Endothelial cell of umbilical vein (primary cell): Measurements from ENCODE around the gene TUBB2A. TPM values are rescaled to one million over a fixed set of nuclear protein-coding genes. Genes with fewer than 3 reads are reported as not detected.
A peak's percentile ranks its signal among the peaks of the same experiment; 100 is the strongest.
"Not testable (repeated sequence)": the region's sequence is repeated elsewhere in the genome, so short reads cannot be mapped to it uniquely, and the experiment has no call there.

Source experiments
- BruUV-seq: library from RNA; stranded (reverse); fragments of 400-500 nt; replicated peaks from 2 replicates; lab custom pipeline; 2021; lab: Mats Ljungman, UMichigan
- CTCF ChIA-PET: fragments of 300-600, 350-600 bp; sonication (Branson Sonifier 250); formaldehyde crosslinking; loops from one replicate; lab custom pipeline; 2021; ENCODE audit warnings: antibody characterized with exemption, inconsistent platforms; lab: Charles Lee
- POLR2A ChIA-PET: fragments of 300-600, 350-600 bp; sonication (Branson Sonifier 250); formaldehyde crosslinking; loops from one replicate; lab custom pipeline; 2021; ENCODE audit warnings: antibody characterized with exemption, inconsistent platforms; lab: Charles Lee
- DNase-seq: peaks from one replicate; pipeline ENCODE4 v3.0.0-alpha.2; 2011; ENCODE audit warnings: low read depth, low spot score
- FAIRE-seq: peaks from 2 replicates; lab custom pipeline; 2011; peaks lifted over from hg19 to GRCh38; lab: Jason Lieb, UNC
- H2AFZ ChIP-seq: 2 replicates; pipeline ENCODE4 v1.6.0; 2012; ENCODE audit warnings: low read depth, low read length, control low read depth, inconsistent platforms
- H3K27ac ChIP-seq: 2 replicates; pipeline ENCODE4 v1.5.1; 2011; ENCODE audit warnings: low read depth, mild to moderate bottlenecking, control low read depth, low read length, moderate library complexity; ENCODE audit not compliant: insufficient read depth
- H3K27me3 ChIP-seq, 2 experiments: 2 replicates each; pipeline versions ENCODE4 v1.6.0 to v1.6.1; 2011; ENCODE audit warnings: low read length in 2 of 2, mixed read lengths in 1 of 2; ENCODE audit not compliant: control insufficient read depth in 2 of 2, insufficient read depth in 2 of 2
- H3K36me3 ChIP-seq, 2 experiments: 2 replicates in 1 of 2; 3 replicates in 1 of 2; pipeline ENCODE4 v1.5.1; 2011; ENCODE audit warnings: low read length in 2 of 2, mild to moderate bottlenecking in 1 of 2, moderate library complexity in 1 of 2; ENCODE audit not compliant: control insufficient read depth in 2 of 2, insufficient read depth in 2 of 2; ENCODE audit errors: extremely low read depth in 1 of 2
- H3K4me1 ChIP-seq: 3 replicates; pipeline ENCODE4 v1.5.1; 2011; ENCODE audit warnings: mild to moderate bottlenecking, low read length; ENCODE audit not compliant: control insufficient read depth, insufficient read depth; ENCODE audit errors: extremely low read depth
- H3K4me2 ChIP-seq: 2 replicates; pipeline ENCODE4 v1.6.1; 2011; ENCODE audit warnings: low read length, control low read depth, mixed read lengths; ENCODE audit not compliant: insufficient read depth
- H3K4me3 ChIP-seq, 3 experiments: fragments of 200-600 bp in 1 of 3; sonication (generic), shearing (Covaris generic) in 1 of 3; replicated peaks in 1 of 3; 2 replicates each; pipeline ENCODE4 v1.5.1; 2011 to 2016; ENCODE audit warnings: control low read depth in 3 of 3, low read length in 3 of 3, mild to moderate bottlenecking in 2 of 3, inconsistent platforms in 1 of 3, low read depth in 1 of 3, moderate library complexity in 1 of 3; ENCODE audit not compliant: insufficient read depth in 1 of 3
- H3K79me2 ChIP-seq: 2 replicates; pipeline ENCODE4 v1.6.0; 2012; ENCODE audit warnings: low read length, inconsistent platforms; ENCODE audit not compliant: control insufficient read depth, insufficient read depth
- H3K9ac ChIP-seq: replicated peaks from 2 replicates; pipeline ENCODE3; 2011; ENCODE audit warnings: low read length, control low read depth; ENCODE audit not compliant: insufficient read depth; ENCODE audit errors: extremely low read depth
- H3K9me1 ChIP-seq: replicated peaks from 3 replicates; pipeline ENCODE4 v1.6.0; 2011; ENCODE audit warnings: mild to moderate bottlenecking, low read length; ENCODE audit not compliant: control insufficient read depth, insufficient read depth; ENCODE audit errors: extremely low read depth
- H3K9me3 ChIP-seq: replicated peaks from 2 replicates; pipeline ENCODE4 v1.5.1; 2012; ENCODE audit warnings: low read length, inconsistent platforms; ENCODE audit not compliant: control insufficient read depth, insufficient read depth
- H4K20me1 ChIP-seq: replicated peaks from 2 replicates; pipeline ENCODE3; 2011; ENCODE audit warnings: mild to moderate bottlenecking, low read length; ENCODE audit not compliant: control insufficient read depth, insufficient read depth; ENCODE audit errors: extremely low read depth
- dilution Hi-C: fragments of 300-500 bp; cut with MboI; formaldehyde crosslinking; loops from one replicate; pipeline ENCODE4 v1.15.0; 2019; ENCODE audit warnings: low sequenced_read_pairs; ENCODE audit not compliant: extremely low pct_ligation_motif_present
- intact Hi-C: fragments of 100-400 bp; cut with micrococcal nuclease; formaldehyde crosslinking; loops from one replicate; pipeline ENCODE4 v1.10.0; 2022
- polyA plus RNA-seq, 4 experiments: library from polyadenylated mRNA; depleted of rRNA in 3 of 4; stranded (reverse) in 3 of 4; unstranded in 1 of 4; fragments of >200 nt; gene quantifications; 2 replicates each; pipeline versions ENCODE4 v1.2.1 to v1.2.3, GENCODE V29; 2011 to 2012; ENCODE audit warnings: missing spikeins in 1 of 4
- total RNA-seq: library from RNA; stranded (reverse); gene quantifications from 2 replicates; pipeline ENCODE4 v1.2.3, GENCODE V29; 2021

The TUBB2A gene
- total and polyA plus RNA-seq, 2 donors (not counting 3 experiments of a cell fraction or from before 2014, with no cell fraction given): 80.3 to 99.2 TPM

GRCh38 chr6:3156184-3157130 lies 887 bp downstream of the TUBB2A start:
- H3K4me1 ChIP-seq, H3K27me3 ChIP-seq, BruUV-seq, H3K9me3 ChIP-seq, H3K36me3 ChIP-seq, H3K79me2 ChIP-seq, dilution Hi-C loops, H3K9me1 ChIP-seq, H4K20me1 ChIP-seq: not testable (repeated sequence)
- FAIRE-seq (peak; percentile 38), DNase-seq (peak; percentile 40)
- intact Hi-C loops: loop anchor here (1.0 to 5.0 kb wide), 6 partner anchors 24 to 102 kb away; partner anchors contain the start of genes BPHL, PSMG4 and RIPK1
- Histone ChIP-seq H3K9ac (peak overlapping the region; percentile 88), H3K27ac (peak overlapping the region; percentile 2), H2AFZ (peak overlapping the region; percentile 46), H3K4me2 (peak overlapping the region; percentile 76), H3K4me3 (peak overlapping the region; percentile 70 to 88 (median 84))
- CTCF ChIA-PET: interaction anchor here (0.6 to 3.9 kb wide), 23 partner anchors 7 to 576 kb away, joined by 3 to 45 read pairs (median 4); partner anchors contain the start of genes BPHL, NQO2 and PSMG4
- POLR2A ChIA-PET: interaction anchor here (0.7 to 1.5 kb wide), 4 partner anchors 9 to 102 kb away, joined by 3 to 7 read pairs (median 4); no protein-coding TSS in a partner anchor

DNA sequence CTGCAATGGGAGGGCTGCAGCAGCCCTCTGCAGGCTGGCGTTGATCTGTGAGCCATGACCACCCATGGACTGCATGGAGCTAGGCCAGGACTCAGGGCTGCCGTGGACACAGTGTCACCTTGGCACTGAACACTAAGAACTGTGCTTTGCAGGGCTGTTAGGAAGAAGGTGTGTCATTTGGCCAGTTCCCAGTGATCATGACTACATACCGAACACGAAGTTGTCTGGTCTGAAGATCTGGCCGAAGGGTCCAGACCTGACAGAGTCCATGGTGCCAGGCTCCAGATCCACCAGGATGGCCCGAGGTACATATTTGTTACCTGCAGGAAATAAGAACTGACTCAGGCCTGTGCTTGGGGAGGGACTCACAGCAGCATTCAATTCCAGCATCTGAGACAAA lies 1.9 kb downstream of the TUBB2A start:
- FAIRE-seq: peak; percentile 75
- H3K4me3 ChIP-seq, H3K4me2 ChIP-seq, H4K20me1 ChIP-seq, BruUV-seq, DNase-seq, H3K9ac ChIP-seq, H3K27ac ChIP-seq, H3K27me3 ChIP-seq, H2AFZ ChIP-seq, H3K9me1 ChIP-seq, H3K36me3 ChIP-seq, POLR2A ChIA-PET, H3K4me1 ChIP-seq, dilution Hi-C loops, H3K9me3 ChIP-seq, H3K79me2 ChIP-seq: not testable (repeated sequence)
- intact Hi-C loops: loop anchor here (5.0 kb wide), 1 partner anchor 88 kb away; the partner anchor contains the start of gene RIPK1
- CTCF ChIA-PET: interaction anchor here (2.2 kb wide), 1 partner anchor 96 kb away, joined by 6 read pairs; no protein-coding TSS in a partner anchor
